RKO (cell line): ENCODE results near the gene EPS15.

Source experiments
- DNase-seq: peaks from one replicate; pipeline ENCODE4 v3.0.0-alpha.2; 2016; ENCODE audit warnings: low spot score

The EPS15 gene

DNA sequence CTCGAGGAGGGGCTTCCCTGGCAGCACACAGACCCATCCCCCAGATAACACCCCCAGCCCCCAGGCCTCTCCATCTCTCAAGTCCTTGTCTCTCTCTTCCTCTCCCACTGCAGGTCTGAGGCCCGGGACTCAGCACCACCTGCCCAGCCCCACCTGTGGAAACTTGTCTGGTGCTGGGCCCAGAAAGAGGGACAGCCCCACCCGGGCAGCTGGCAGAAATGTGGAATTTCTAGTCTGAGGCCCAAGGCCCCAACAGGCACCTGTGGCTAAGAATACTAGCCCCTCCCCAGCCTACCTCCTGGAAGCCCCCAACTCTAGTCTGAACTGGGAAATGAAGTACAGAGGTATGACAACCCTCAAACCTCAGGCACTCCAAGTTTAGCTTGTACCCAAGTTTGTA, 204.1 kb downstream of the EPS15 start:
- no peak for DNase-seq

DNA sequence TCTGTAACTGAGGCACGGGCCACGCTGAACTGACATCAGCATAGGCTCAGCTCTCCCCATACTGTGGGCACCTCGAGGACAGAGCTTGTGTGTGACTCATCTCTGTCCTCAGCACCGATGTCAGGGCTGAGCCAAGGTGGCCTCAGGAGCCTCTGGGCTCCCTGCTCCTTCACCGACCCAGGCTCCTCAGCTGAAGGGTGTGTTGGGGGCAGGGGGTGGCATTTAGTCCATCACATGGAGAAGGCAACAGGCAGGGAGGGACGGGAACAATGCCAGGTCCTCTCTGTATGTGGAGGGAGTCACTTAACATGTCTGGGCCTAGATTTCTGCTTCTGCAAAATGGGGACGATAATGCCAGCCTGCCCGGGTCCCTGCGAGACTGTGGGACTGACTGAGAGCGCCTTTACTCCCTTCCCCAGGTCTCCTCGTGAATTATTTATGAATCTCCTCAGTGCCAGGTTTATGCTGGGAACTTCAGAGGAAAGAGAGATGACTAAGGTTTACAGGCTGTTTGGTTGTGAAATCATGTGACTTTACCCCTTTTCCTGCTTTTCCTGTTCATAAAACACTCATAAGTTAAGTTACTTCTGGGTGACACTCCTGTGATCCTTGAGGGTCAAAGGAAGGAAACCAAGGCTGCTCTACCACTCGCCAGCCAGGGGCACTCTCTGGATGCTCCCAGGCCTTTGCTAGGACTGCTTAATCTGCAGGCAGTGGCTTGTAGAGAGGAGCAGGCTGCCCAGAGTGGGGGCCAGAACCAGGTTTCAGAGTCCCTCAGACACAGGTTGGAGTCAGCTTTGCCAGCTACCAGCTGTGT, 204.9 kb downstream of the EPS15 start:
- peak; percentile 46 for DNase-seq

GRCh38 chr1:51313268-51313852, 205.7 kb downstream of the EPS15 start:
- DNase-seq = no peak

DNA sequence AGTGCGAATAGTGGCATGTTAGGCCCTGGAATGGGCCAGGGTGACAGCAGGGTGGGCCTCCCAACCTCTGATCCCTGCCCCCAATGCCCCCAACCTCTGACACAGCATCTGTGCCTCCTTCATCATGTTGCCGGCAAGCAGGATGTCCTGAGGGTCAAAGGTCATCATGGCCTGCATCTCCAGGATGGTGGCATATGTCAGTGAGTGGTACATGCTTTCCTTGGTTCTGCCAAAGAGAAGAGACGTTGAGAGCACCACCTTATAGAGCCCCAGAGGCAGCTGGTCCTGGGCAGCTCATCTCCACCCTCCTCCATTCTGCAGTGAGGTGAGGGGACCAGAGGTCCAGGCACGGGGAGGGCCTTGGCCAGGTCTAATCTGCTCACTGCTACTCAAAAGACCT, 206.3 kb downstream of the EPS15 start:
- no peak for DNase-seq

DNA sequence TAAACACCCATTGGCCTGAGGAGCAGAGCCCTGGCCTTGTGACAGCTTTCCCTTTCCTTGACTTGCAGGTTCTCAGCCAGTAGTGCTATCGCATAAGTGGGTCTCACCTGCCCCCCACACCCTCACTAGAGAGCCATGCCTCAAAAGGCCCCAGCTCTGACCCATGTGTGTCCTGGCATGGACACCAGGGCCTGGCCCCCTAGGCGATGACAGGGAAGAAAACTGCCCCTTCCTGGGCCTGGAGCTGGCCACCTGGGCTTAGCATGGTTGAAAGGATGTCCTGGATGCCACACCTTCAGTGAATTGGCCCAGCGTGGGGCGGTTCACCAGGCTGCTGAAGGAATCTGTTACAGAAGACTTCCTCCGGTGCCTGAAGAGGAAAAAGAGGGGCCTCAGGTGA, 207.2 kb downstream of the EPS15 start:
- DNase-seq = no peak

DNA sequence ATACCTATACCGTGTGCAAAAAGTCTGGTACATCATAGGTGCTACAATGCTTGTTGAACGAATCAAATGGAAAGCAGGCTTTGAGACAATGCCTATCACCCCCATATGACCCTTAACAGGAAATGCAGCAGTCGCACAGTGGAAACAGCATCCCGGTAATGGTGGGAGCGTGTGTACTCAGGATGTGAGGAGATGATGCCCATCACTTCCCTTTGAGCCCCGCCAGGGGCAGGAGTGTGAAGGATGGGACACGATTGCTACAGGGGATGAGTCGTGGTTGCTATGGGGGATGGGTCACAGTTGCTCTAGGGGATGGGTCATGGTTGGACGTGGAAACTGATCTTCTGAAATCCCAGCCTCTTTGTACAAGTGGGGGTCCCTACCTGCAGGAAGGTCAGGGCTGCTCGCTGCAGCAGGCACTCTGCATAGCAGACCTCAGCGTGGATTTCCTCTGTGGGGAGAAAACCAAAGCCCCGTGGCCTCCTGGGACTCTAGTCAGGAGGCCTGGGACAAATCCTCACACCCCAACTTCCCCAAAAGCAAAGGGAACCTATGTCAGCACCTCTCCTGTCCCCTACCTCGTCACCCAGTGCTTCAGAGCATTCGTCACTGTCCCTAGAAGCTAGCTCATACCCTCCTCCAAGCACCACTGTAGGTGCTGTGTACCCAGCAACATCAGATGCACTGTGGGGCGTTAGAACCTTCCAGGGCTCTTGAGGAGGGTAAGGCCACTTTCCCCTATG, 208.0 kb downstream of the EPS15 start:
- no peak for DNase-seq

- DNase-seq = no peak
Measured at GRCh38 chr1:51309291-51309690, 209.8 kb downstream of the EPS15 start.

DNA sequence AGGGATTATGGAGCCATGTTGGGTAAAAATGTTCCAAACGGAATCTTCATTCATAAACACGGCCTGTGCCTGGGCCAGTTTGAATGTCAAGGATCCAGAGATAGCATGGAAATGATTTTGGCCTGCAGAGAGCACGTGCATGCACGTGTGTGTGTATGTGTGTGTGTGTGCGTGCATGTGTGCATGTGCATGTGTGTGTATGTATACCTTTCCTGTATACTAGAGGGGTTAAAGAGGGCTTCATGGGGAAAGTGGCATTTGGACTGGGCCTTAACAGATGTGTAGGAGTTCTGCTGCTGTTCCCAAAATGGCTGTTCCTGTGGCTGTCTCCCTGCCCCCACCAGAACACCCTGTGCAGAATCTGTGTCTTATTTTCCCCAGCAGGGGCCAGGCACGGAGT, 210.4 kb downstream of the EPS15 start:
- no peak for DNase-seq

DNA sequence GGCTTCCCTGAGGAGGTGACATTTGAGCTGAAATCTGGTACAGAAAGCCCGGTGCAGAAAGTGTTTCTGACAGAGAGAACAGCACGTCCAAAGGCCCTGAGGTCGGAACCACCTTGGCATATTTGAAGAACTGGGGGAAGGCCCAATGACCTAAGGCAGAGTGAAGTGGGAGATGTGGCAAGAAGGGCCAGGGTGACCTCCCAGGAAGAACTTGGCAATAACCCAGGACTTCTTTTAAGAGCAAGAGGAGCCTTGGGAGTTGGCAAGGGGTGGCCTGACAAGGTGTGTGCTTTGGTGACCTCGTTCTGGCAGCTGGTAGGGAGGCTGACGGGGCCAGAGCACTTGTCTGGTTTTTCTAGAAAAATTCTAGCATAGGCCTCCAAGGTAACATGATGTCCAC, 212.1 kb downstream of the EPS15 start:
- DNase-seq = no peak

GRCh38 chr1:51305371-51305823, 213.7 kb downstream of the EPS15 start:
- DNase-seq = no peak

GRCh38 chr1:51304360-51304759, 214.7 kb downstream of the EPS15 start:
- no peak for DNase-seq
